B cell (primary cell): Measurements from ENCODE around the gene GNAL. TPM values are rescaled to one million over a fixed set of nuclear protein-coding genes. Genes with fewer than 3 reads are reported as not detected.

Source experiments
- ATAC-seq: fragments of 200-7000 bp; cut with Tn5 transposase; one replicate; pipeline ENCODE4 v1.10.0; 2021; ENCODE audit warnings: low read depth, mild to moderate bottlenecking, moderate number of reproducible peaks, moderate library complexity
- CTCF ChIA-PET: fragments of 350-600 bp; sonication (Branson Sonifier 250); formaldehyde crosslinking; loops from one replicate; lab custom pipeline; 2021; ENCODE audit warnings: antibody characterized with exemption, inconsistent platforms; lab: Charles Lee
- POLR2A ChIA-PET: fragments of 350-600 bp; sonication (Branson Sonifier 250); formaldehyde crosslinking; loops from one replicate; lab custom pipeline; 2021; ENCODE audit warnings: antibody characterized with exemption; lab: Charles Lee
- DNase-seq: peaks from one replicate; pipeline ENCODE4 v3.0.0; 2013
- H2AFZ ChIP-seq: 2 replicates; pipeline ENCODE4 v1.6.1; 2012; ENCODE audit warnings: mild to moderate bottlenecking, low read depth, low read length; ENCODE audit not compliant: insufficient read depth, poor library complexity, severe bottlenecking
- H3K27ac ChIP-seq, 2 donors: 1 replicate in 1 of 2; 2 replicates in 1 of 2; pipeline ENCODE4 v1.5.1; 2012 to 2013; ENCODE audit warnings: low read length in 2 of 2, mild to moderate bottlenecking in 2 of 2, moderate library complexity in 1 of 2
- H3K27me3 ChIP-seq, 4 experiments: fragments of 200-600 bp in 1 of 4; sonication (generic) in 1 of 4; replicated peaks in 1 of 4; 1 replicate in 2 of 4; 2 replicates in 2 of 4; pipeline versions ENCODE4 v1.6.1 to v1.7.0; 2013 to 2016; ENCODE audit warnings: low read length in 3 of 4, mild to moderate bottlenecking in 2 of 4, mixed read lengths in 1 of 4, moderate library complexity in 1 of 4; ENCODE audit not compliant: insufficient read depth in 4 of 4, control insufficient read depth in 3 of 4; ENCODE audit errors: control extremely low read depth in 1 of 4
- H3K36me3 ChIP-seq, 2 experiments: replicated peaks in 1 of 2; 1 replicate in 1 of 2; 2 replicates in 1 of 2; pipeline versions ENCODE4 v1.6.1 to v1.7.1; 2013; ENCODE audit warnings: low read length in 1 of 2; ENCODE audit not compliant: insufficient read depth in 2 of 2, control insufficient read depth in 1 of 2; ENCODE audit errors: control extremely low read depth in 1 of 2, extremely low read depth in 1 of 2
- H3K4me1 ChIP-seq, 2 donors: fragments of 200-600 bp in 1 of 2; sonication (generic) in 1 of 2; 1 replicate in 1 of 2; 2 replicates in 1 of 2; pipeline versions ENCODE4 v1.5.1 to v1.6.1; 2013 to 2017; ENCODE audit warnings: low read length in 2 of 2; ENCODE audit not compliant: control insufficient read depth in 2 of 2, insufficient read depth in 2 of 2
- H3K4me2 ChIP-seq: replicated peaks from 2 replicates; pipeline ENCODE3; 2012; ENCODE audit warnings: mild to moderate bottlenecking, low read depth, low read length; ENCODE audit not compliant: poor library complexity, severe bottlenecking
- H3K4me3 ChIP-seq, 5 experiments: fragments of 200-600 bp in 1 of 5; sonication (generic) in 1 of 5; 1 replicate in 3 of 5; 2 replicates in 2 of 5; pipeline versions ENCODE4 v1.5.1 to v1.7.0; 2011 to 2016; ENCODE audit warnings: low read length in 4 of 5, mild to moderate bottlenecking in 4 of 5, low read depth in 2 of 5, control low read depth in 1 of 5, moderate library complexity in 1 of 5; ENCODE audit not compliant: insufficient read depth in 1 of 5; ENCODE audit errors: control extremely low read depth in 1 of 5, extremely low read depth in 1 of 5
- H3K79me2 ChIP-seq: fragments of 200-600 bp; sonication (generic); one replicate; pipeline ENCODE4 v1.6.0; 2016; ENCODE audit warnings: low read length; ENCODE audit not compliant: control insufficient read depth, insufficient read depth
- H3K9ac ChIP-seq: fragments of 200-600 bp; sonication (generic); 2 replicates; pipeline ENCODE4 v1.6.1; 2017; ENCODE audit warnings: mild to moderate bottlenecking, low read length, moderate library complexity
- H3K9me3 ChIP-seq, 3 donors: one replicate each; pipeline versions ENCODE4 v1.6.1 to v1.7.1; 2013; ENCODE audit warnings: low read length in 2 of 3; ENCODE audit not compliant: control insufficient read depth in 2 of 3, insufficient read depth in 1 of 3; ENCODE audit errors: control extremely low read depth in 1 of 3
- H4K20me1 ChIP-seq: 2 replicates; pipeline ENCODE4 v1.6.0; 2012; ENCODE audit warnings: mild to moderate bottlenecking, low read length; ENCODE audit not compliant: insufficient read depth, control insufficient read depth, poor library complexity, severe bottlenecking
- H3K27ac Mint-ChIP-seq: one replicate; pipeline ENCODE4 v1.8.0; 2021; ENCODE audit warnings: mixed read lengths
- H3K27me3 Mint-ChIP-seq: one replicate; pipeline ENCODE4 v1.8.0; 2021; ENCODE audit warnings: mixed read lengths
- H3K4me1 Mint-ChIP-seq: one replicate; pipeline ENCODE4 v1.8.0; 2021; ENCODE audit warnings: mixed read lengths
- H3K4me3 Mint-ChIP-seq: one replicate; pipeline ENCODE4 v1.8.0; 2021; ENCODE audit warnings: mixed read lengths
- H3K9me3 Mint-ChIP-seq: one replicate; pipeline ENCODE4 v1.8.0; 2022; ENCODE audit warnings: mixed read lengths; ENCODE audit not compliant: insufficient read depth
- CTCF ChIP-seq: fragments of 200-600 bp; IDR thresholded peaks from one replicate; pipeline ENCODE4 v1.8.0; 2022; ENCODE audit warnings: antibody characterized with exemption, mild to moderate bottlenecking
- EZH2 ChIP-seq: IDR thresholded peaks from 2 replicates; pipeline ENCODE4 v1.6.1; 2012; ENCODE audit warnings: borderline replicate concordance, low read depth, mild to moderate bottlenecking, moderate library complexity, low read length; ENCODE audit not compliant: insufficient read depth, poor library complexity, severe bottlenecking
- WGBS: methylation state at CpG from one replicate; pipeline ENCODE4 v1.1.5; 2013; ENCODE audit warnings: missing lambda C conversion rate; ENCODE audit not compliant: insufficient coverage; 5-methylcytosine and 5-hydroxymethylcytosine counted together
- intact Hi-C: fragments of 100-400 bp; cut with micrococcal nuclease; formaldehyde crosslinking; loops from one replicate; pipeline ENCODE4 v1.10.0; 2022
- polyA plus RNA-seq: library from polyadenylated mRNA; depleted of rRNA; stranded (reverse); fragments of >200 nt; gene quantifications from 2 replicates; pipeline ENCODE4 v1.2.3, GENCODE V29; 2012
- total RNA-seq, 2 donors: library from RNA; stranded (reverse); fragments of 120-200 nt in 1 of 2; gene quantifications; 1 replicate in 1 of 2; 2 replicates in 1 of 2; pipeline versions ENCODE4 v1.2.3 to v1.2.4, GENCODE V29; 2013 to 2022

The GNAL gene
- total and polyA plus RNA-seq, 2 donors (not counting 1 experiment from before 2014, with no cell fraction given), result 0.01 to 0.12 TPM

DNA sequence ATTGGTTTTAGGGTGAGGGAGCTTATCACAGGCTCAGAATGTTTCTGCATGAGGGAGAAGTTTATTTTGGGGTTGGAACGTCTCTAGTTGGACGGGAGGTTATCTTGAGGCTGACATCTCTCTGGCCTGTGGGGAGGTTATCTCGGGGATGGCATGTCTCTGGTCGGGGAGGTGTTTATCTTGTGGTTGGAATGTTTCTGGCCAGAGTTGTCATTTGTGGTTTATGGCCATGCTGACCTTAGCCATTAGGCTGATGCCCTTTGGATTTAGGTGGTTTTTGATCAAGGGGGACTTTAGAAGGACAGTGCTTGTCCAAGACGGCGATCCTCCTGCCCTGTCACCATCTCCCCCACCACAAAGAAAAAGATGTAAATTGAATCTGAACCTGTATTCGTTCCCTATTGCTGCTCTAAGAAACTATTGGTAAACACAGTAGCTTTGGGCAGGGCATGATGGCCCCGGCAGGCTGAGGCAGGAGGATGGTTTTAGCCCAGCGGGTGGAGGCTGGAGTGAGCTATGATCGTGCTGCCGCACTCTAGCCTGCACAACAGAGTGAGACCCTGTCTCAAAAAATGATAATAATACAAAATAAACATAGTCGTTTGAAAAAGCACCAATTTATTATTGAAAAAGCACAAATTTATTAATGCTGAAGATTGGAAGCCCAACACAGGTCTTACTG lies 236.9 kb downstream of the GNAL start:
- no peak for DNase-seq
- Histone ChIP-seq H3K79me2 (no peaks in the 10 kb centered on the region), H3K27ac (no peak overlapping the region), H4K20me1 (no peaks in the 10 kb centered on the region), H3K9ac (no peak overlapping the region), H3K4me3 (no peak overlapping the region), H2AFZ (no peak overlapping the region), H3K36me3 (no peaks in the 10 kb centered on the region), H3K4me2 (no peak overlapping the region), H3K9me3 (no peaks in the 10 kb centered on the region), H3K4me1 (no peaks in the 10 kb centered on the region), H3K27me3 (no peaks in the 10 kb centered on the region)
- POLR2A ChIA-PET, result no interaction called here
- no peaks in the 10 kb centered on the region for H3K9me3 Mint-ChIP-seq
- no peak overlapping the region for H3K4me3 Mint-ChIP-seq
- H3K27me3 Mint-ChIP-seq, result no peaks in the 10 kb centered on the region
- peaks cover 2% of the 10 kb centered on the region for H3K4me1 Mint-ChIP-seq
- TF ChIP-seq EZH2, result no peak
- no peak for TF ChIP-seq CTCF
- CTCF ChIA-PET, result interaction anchor here (0.6 to 1.0 kb wide), 3 partner anchors 12 to 69 kb away, joined by 4 to 8 read pairs (median 4); no protein-coding TSS in a partner anchor
- 86% methylated on average over 4 of the region's 12 CpGs for WGBS
- intact Hi-C loops, result no loop called here
- ATAC-seq, result no peak
- H3K27ac Mint-ChIP-seq, result no peak overlapping the region

GRCh38 chr18:11927497-11927896 lies 238.4 kb downstream of the GNAL start:
- no peak overlapping the region for H3K4me3 Mint-ChIP-seq
- Histone ChIP-seq H3K79me2 (no peaks in the 10 kb centered on the region), H3K27me3 (no peaks in the 10 kb centered on the region), H3K4me2 (no peak overlapping the region), H3K4me1 (no peaks in the 10 kb centered on the region), H3K36me3 (no peaks in the 10 kb centered on the region), H3K27ac (no peak overlapping the region), H2AFZ (no peak overlapping the region), H3K9ac (no peak overlapping the region), H3K9me3 (no peaks in the 10 kb centered on the region), H3K4me3 (no peak overlapping the region), H4K20me1 (no peaks in the 10 kb centered on the region)
- no peaks in the 10 kb centered on the region for H3K9me3 Mint-ChIP-seq
- intact Hi-C loops, result no loop called here
- ChIA-PET CTCF (interaction anchor here (0.9 to 2.0 kb wide), 4 partner anchors 10 to 194 kb away, joined by 4 to 18 read pairs (median 4); no protein-coding TSS in a partner anchor), POLR2A (no interaction called here)
- no peak overlapping the region for H3K27ac Mint-ChIP-seq
- WGBS, result 0% methylated on average over 1 of the region's 1 CpG
- peaks cover 2% of the 10 kb centered on the region for H3K27me3 Mint-ChIP-seq
- DNase-seq (no peak), ATAC-seq (no peak)
- no peak for TF ChIP-seq CTCF
- TF ChIP-seq EZH2, result no peak
- no peaks in the 10 kb centered on the region for H3K4me1 Mint-ChIP-seq
